ENCODE results near the gene PDE4A. TPM values are rescaled to one million over a fixed set of nuclear protein-coding genes. Genes with fewer than 3 reads are reported as not detected.

Gene PDE4A
- total and polyA plus RNA-seq, 2 of the 8 experiments (the other 6 are each of a cell fraction or from before 2014, with no cell fraction given): 2.0 to 4.4 TPM

DNA sequence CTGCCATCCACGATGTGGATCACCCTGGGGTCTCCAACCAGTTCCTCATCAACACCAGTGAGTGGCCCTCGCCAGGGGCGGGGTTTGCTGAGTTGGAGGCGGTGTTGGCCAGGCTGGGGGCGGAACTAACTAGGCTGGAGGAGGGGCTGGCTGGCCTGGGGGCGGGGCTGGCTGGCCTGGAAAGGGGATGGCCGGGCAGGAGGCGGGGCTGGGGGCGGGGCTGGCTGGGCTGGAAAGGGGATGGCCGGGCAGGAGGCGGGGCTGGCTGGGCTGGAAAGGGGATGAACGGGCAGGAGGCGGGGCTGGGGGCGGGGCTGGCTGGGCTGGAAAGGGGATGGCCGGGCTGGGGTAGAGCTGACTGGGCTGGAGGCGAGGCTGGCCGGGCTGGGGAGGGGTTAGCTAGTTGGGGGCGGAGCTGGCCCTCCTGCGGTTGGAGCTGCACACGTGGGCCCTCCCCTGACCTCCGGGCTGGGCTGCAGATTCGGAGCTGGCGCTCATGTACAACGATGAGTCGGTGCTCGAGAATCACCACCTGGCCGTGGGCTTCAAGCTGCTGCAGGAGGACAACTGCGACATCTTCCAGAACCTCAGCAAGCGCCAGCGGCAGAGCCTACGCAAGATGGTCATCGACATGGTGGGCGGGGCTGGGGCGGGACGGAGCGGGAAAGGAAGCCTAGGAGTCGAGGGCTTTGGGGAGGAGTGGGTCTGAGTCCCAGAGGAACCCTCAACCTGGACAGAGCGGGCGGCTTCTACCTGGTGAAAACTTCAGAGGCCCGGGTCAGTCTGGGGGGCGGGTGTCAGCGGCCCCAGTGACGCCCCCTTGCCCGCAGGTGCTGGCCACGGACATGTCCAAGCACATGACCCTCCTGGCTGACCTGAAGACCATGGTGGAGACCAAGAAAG lies 41.0 kb downstream of the PDE4A start:
- H3K14ac ChIP-seq (ENCODE audit: insufficient read length): no peak overlapping the region
- H4K20me1 ChIP-seq (replicated peaks in 1 of 2; ENCODE audit: control insufficient read depth in 1 of 2, insufficient read depth in 2 of 2, low read length in 2 of 2): no peaks in the 10 kb centered on the region
- peak overlapping the region; percentile 66; the same call in 1 of the 2 replicates for H3K27ac ChIP-seq (ENCODE audit: low read depth, low read length)
- no peak overlapping the region for H3K23ac ChIP-seq (ENCODE audit: insufficient read length)
- H4K5ac ChIP-seq (ENCODE audit: insufficient read length, low read depth, low read length): peak overlapping the region; percentile 39
- H3K4ac ChIP-seq (replicated peaks; ENCODE audit: insufficient read length, low read depth, low read length): no peak overlapping the region
- H3K4me3 ChIP-seq (ENCODE audit: extremely low read depth in 1 of 4, insufficient read depth in 2 of 4, low read depth in 3 of 4, low read length in 4 of 4): peak overlapping the region; percentile 62 to 78 (median 72)
- H2BK5ac ChIP-seq (ENCODE audit: low read depth, low read length): peak overlapping the region; percentile 83; the same call in 1 of the 2 replicates
- peak overlapping the region; percentile 87; the same call in 1 of the 2 replicates for H2BK12ac ChIP-seq (ENCODE audit: low read depth, low read length)
- no peak for FAIRE-seq
- H2AK5ac ChIP-seq (ENCODE audit: low read depth, low read length): no peak overlapping the region
- H3K56ac ChIP-seq (replicated peaks; ENCODE audit: insufficient read length, low read depth, low read length): no peak overlapping the region
- ChIA-PET POLR2A (ENCODE audit: partially characterized antibody) (interaction anchor here (0.6 to 1.0 kb wide), 2 partner anchors 18 to 91 kb away, joined by 3 read pairs; no protein-coding TSS in a partner anchor), CTCF (ENCODE audit: partially characterized antibody) (interaction anchor here (2.3 kb wide), 1 partner anchor 17 kb away, joined by 9 read pairs; no protein-coding TSS in a partner anchor)
- 10% methylated on average over 22 of the region's 45 CpGs; no CpG with 5 or more reads in 1 of the 2 experiments for WGBS, 2 experiments (ENCODE audit: extremely low coverage in 1 of 2, insufficient coverage in 1 of 2, insufficient read length in 1 of 2, insufficient replicate concordance in 2 of 2, low coverage in 1 of 2, low lambda C conversion rate in 2 of 2, missing lambda C conversion rate in 1 of 2)
- peaks cover 0 to 5% (median 2%) of the 10 kb centered on the region in 4 experiments; a peak in 4 of 7 replicates for H3K27me3 ChIP-seq (replicated peaks in 1 of 4; ENCODE audit: control insufficient read depth in 3 of 4, extremely low read depth in 1 of 4, insufficient read depth in 3 of 4, low read length in 3 of 4)
- peak; percentile 90 to 100 for DNase-seq (ENCODE audit: low read depth in 1 of 2, low spot score in 2 of 2)
- no peak overlapping the region for H2BK20ac ChIP-seq (ENCODE audit: low read length)
- peak overlapping the region; percentile 42 to 87 (median 56); a peak in 6 of 7 replicates for H3K9ac ChIP-seq (replicated peaks in 1 of 4; ENCODE audit: extremely low read depth in 1 of 4, low read depth in 3 of 4, low read length in 3 of 4)
- peaks cover 0 to 7% (median 2%) of the 10 kb centered on the region in 4 experiments; a peak in 6 of 7 replicates for H3K4me1 ChIP-seq (replicated peaks in 1 of 4; ENCODE audit: control insufficient read depth in 3 of 4, insufficient read depth in 4 of 4, low read length in 3 of 4)
- H3K79me2 ChIP-seq (ENCODE audit: control insufficient read depth in 1 of 2, insufficient read depth in 2 of 2, low read length in 2 of 2): no peaks in the 10 kb centered on the region
- no peak overlapping the region for H4K91ac ChIP-seq (replicated peaks; ENCODE audit: insufficient read length, low read length)
- peak overlapping the region; percentile 100 for H2BK15ac ChIP-seq (ENCODE audit: low read length)
- H2AFZ ChIP-seq (ENCODE audit: low read length): peak overlapping the region; percentile 99
- no peaks in the 10 kb centered on the region; a peak in 1 of 8 replicates for H3K36me3 ChIP-seq (ENCODE audit: control insufficient read depth in 2 of 4, insufficient read depth in 4 of 4, low read length in 3 of 4)
- peak overlapping the region; percentile 83 for H3K18ac ChIP-seq (ENCODE audit: extremely low read depth, low read length)
- H3K79me1 ChIP-seq (ENCODE audit: low read depth, low read length): no peaks in the 10 kb centered on the region
- H3K4me2 ChIP-seq (ENCODE audit: insufficient read depth in 1 of 2, low read depth in 2 of 2, low read length in 2 of 2): peak overlapping the region; percentile 88 to 99
- no peak overlapping the region; the same call in 1 of the 2 replicates for H4K8ac ChIP-seq (ENCODE audit: extremely low read depth, insufficient read depth, low read length)
- H2BK120ac ChIP-seq (replicated peaks; ENCODE audit: low read depth, low read length): no peak overlapping the region
- H3K23me2 ChIP-seq (ENCODE audit: low read depth, low read length): peaks cover 6% of the 10 kb centered on the region; the same call in 1 of the 2 replicates
- no peaks in the 10 kb centered on the region for H3K9me3 ChIP-seq (ENCODE audit: insufficient read depth in 2 of 2, low read depth in 1 of 2, low read length in 1 of 2)
- TF ChIP-seq ZNF274 (IDR thresholded peaks at IDR 0.05; ENCODE audit: borderline replicate concordance, extremely low read depth, low read length): no peak
- no peak for TF ChIP-seq CTBP2 (IDR thresholded peaks at IDR 0.05; ENCODE audit: borderline replicate concordance, insufficient read depth, insufficient read length, low read length)
- no peak for TF ChIP-seq CHD1 (IDR thresholded peaks at IDR 0.05; ENCODE audit: low read depth, low read length)
- no peak for TF ChIP-seq GTF2F1 (IDR thresholded peaks at IDR 0.05; ENCODE audit: borderline replicate concordance, low read depth, low read length)
- no peak for TF ChIP-seq SIRT6 (IDR thresholded peaks at IDR 0.05; ENCODE audit: low read length)
- TF ChIP-seq KDM1A (IDR thresholded peaks at IDR 0.05; ENCODE audit: borderline replicate concordance, low read length): no peak
- TF ChIP-seq MAFK (IDR thresholded peaks at IDR 0.05; ENCODE audit: low read depth, low read length): no peak
- TF ChIP-seq RAD21 (IDR thresholded peaks at IDR 0.05 in 1 of 2, conservative IDR thresholded peaks at IDR 0.05 in 1 of 2; ENCODE audit: low read depth in 2 of 2, low read length in 2 of 2): no peak
- no peak for TF ChIP-seq FOSL1 (IDR thresholded peaks at IDR 0.05; ENCODE audit: insufficient read depth, low read depth, low read length)
- no peak for TF ChIP-seq EP300 (IDR thresholded peaks at IDR 0.05; ENCODE audit: borderline replicate concordance in 1 of 2, low read depth in 2 of 2, low read length in 2 of 2)

All from H1 (cell line).